Fibroblast of mammary gland (primary cell): ENCODE measurements around the gene MBD2.
A peak's percentile ranks its signal among the peaks of the same experiment; 100 is the strongest.

ENCODE experiments used
- DNase-seq: peaks from one replicate; pipeline ENCODE4 v3.0.0-alpha.2; 2010; ENCODE audit warnings: low read depth
- H3K4me3 ChIP-seq: 2 replicates; pipeline ENCODE4 v1.5.1; 2011; ENCODE audit warnings: low read depth, mild to moderate bottlenecking, low read length, moderate library complexity; ENCODE audit not compliant: control insufficient read depth
- TF ChIP-seq, protein P1 (sequence below): conservative IDR thresholded peaks from 2 replicates; pipeline ENCODE4 v1.5.1; 2011; ENCODE audit warnings: low read depth, low read length, inconsistent platforms; ENCODE audit not compliant: control insufficient read depth, insufficient read depth

Gene MBD2

DNA sequence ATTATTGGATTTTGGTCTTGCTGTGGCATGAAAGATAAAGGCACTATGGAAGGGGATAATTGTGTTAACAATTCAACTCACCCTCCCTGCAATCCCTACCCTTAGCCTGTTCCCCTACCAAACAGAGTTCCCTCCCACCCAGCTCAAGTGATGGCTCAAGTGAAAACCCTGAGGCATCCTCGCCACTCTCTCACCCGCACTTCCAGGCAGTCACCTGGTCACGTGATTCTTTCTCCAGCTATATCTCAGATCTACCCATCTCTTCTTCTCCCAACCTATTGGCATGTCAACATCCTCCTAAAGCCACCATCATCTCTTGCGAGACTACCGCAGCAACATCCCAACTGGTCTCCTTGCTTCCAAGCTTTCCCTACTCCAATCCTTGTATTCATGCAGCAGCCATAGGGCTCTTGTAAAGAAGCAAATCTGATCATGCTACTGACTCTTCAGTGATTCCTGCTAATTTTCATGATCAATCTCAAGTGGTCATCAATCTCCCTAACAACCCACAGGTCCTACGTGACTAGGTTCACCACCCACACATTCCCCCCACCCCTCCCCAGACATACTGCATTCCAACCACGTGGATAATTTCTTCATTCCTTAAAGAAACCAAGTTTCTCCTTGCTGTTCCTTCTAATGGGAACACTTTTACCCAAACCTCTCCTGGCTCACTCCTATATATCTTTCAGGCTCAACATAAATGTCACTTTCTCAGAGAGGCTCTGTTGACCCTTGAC is 66.7 kb downstream of the MBD2 start:
- no peak overlapping the region for H3K4me3 ChIP-seq
- no peak for DNase-seq
- TF ChIP-seq, protein P1, sequence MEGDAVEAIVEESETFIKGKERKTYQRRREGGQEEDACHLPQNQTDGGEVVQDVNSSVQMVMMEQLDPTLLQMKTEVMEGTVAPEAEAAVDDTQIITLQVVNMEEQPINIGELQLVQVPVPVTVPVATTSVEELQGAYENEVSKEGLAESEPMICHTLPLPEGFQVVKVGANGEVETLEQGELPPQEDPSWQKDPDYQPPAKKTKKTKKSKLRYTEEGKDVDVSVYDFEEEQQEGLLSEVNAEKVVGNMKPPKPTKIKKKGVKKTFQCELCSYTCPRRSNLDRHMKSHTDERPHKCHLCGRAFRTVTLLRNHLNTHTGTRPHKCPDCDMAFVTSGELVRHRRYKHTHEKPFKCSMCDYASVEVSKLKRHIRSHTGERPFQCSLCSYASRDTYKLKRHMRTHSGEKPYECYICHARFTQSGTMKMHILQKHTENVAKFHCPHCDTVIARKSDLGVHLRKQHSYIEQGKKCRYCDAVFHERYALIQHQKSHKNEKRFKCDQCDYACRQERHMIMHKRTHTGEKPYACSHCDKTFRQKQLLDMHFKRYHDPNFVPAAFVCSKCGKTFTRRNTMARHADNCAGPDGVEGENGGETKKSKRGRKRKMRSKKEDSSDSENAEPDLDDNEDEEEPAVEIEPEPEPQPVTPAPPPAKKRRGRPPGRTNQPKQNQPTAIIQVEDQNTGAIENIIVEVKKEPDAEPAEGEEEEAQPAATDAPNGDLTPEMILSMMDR, result no peak

DNA sequence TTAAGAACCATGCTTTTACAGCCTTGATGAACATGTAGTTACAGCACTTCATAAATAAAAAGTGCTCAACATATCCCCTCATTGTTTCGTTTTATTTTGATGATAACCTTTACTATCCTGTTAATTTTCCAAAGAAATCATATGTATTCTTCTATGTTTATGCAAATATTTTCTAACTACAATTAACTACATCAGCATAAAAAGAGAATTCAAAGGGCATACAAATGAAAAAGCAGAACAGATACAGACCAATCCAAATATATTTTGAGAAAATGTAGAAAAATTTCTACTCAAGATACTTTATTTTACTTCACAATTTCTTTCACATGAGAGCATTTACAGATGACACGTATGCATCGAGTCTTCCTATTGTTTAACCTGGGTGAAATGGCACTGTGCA is 69.1 kb downstream of the MBD2 start:
- DNase-seq, result no peak
- no peak overlapping the region for H3K4me3 ChIP-seq

DNA sequence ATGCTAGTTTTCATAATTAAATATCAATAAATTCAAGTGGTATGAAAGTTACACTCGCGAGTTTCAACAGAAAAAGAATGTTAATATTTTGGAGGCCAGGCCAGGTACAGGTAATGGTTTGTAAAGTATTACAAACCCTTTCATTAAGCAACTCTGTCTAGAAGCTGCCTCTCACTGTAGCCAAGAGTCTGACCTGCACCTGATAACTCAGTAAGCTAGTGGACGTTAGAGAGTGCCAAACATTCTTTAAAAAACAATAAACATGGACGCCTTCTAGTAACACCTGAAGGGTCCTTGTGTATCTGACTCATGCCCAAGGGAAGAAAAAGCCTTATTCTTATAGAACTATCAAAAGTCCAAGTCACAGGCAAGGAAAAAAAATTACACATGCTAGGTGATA is 70.2 kb downstream of the MBD2 start:
- DNase-seq, result no peak
- TF ChIP-seq, protein P1, result no peak
- no peak overlapping the region for H3K4me3 ChIP-seq

More for the DNA sequence above, 69.1 kb downstream of the MBD2 start:
- TF ChIP-seq, protein P1, result no peak

DNA sequence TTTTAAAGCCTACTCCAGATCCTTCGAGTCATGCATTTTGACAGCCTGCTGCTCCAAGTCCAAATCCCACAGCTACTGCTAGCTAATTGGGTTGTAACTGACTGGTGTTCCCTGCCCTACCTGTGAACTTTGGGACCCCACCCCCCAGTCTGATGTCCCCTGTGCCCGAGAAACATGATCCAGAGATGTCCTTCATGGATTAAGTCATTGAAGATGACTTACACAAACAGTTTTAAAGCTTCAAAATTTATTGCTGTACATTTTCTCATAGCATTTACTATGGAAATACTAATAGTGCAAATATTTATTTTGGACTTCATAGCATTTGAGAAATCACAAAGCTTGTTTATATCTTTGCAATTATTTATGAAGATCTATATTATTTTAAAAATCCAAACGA is 73.1 kb downstream of the MBD2 start:
- no peak for DNase-seq
- TF ChIP-seq, protein P1, result no peak
- H3K4me3 ChIP-seq, result no peak overlapping the region

DNA sequence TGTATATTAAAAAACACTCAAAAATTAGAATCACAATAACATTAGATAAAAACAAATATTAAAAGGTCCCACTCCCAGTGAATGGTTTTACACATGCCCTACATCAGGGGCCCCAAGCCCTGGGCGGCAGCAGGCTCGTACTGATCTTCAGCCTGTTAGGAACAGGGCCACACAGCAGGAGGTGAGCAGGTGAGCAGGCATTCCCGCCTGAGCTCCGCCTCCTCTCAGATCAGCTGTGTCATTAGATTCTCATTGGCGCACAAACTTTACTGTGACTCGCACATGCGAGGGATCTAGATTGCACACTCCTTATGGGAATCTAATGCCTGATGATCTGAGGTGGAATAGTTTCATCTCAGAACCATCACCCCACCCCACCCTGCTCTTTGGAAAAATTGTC is 74.2 kb downstream of the MBD2 start:
- H3K4me3 ChIP-seq, result no peak overlapping the region
- TF ChIP-seq, protein P1, result no peak
- DNase-seq, result no peak

DNA sequence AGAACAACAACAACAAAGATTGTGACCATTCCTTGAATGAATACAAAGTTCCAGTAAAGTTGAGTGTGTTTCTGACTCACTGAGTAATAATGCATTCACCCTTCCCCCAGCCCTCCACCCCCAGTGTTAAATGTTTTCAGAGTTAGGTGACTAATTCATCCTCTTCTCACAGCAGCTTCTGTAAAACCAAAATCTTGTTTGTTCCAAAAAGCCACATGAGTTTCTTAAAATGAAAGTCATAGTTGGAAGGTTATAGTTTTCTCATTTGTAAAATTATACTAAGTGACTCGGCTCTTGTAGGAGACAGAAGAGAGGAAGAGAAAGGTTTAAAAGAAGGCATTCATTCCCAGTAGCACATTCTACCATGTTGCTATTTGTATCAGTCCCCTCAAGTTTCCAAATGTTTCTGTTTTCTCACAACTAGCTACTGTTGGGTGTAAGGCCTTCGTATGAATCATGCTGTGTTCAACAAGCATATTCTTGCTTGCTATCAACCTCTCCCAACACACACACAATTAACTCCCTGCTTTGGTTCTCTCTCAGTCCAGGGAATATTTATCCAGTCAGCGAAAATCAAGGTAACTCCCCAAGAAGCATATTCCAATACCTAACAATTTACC is 75.3 kb downstream of the MBD2 start:
- DNase-seq, result peak; percentile 95
- H3K4me3 ChIP-seq, result no peak overlapping the region
- TF ChIP-seq, protein P1, result no peak

DNA sequence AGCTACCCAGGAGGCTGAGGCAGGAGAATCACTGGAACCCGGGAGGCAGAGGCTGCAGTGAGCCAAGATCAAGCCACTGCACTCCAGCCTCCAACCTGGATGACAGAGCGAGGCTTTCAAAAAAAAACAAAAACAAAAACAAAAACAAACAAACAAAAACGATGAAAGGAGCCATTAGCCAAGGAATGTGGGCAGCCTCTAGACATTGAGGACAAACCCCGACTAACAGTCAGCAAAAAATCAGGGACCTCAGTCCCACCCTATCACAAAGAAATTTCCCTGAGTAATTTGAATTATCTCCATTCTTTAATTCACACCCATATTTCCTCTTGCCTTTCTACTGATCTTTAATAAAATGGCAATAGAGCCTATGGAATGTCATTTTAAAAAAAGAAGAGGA is 75.8 kb downstream of the MBD2 start:
- no peak overlapping the region for H3K4me3 ChIP-seq
- TF ChIP-seq, protein P1, result no peak
- no peak for DNase-seq
